Cardiac muscle cell (in vitro differentiated cells and primary cell): ENCODE results near the gene MOCS2. TPM values are rescaled to one million over a fixed set of nuclear protein-coding genes. Genes with fewer than 3 reads are reported as not detected.

Experiments
- DNase-seq, 2 donors: peaks; one replicate each; pipeline versions ENCODE4 v3.0.0 to v3.0.0-alpha.2; 2010 to 2017; ENCODE audit warnings: low read depth in 1 of 2, low spot score in 1 of 2
- H3K27ac ChIP-seq: fragments of 200-600 bp; sonication (generic); 2 replicates; pipeline ENCODE4 v1.5.1; 2016
- H3K27me3 ChIP-seq: fragments of 200-600 bp; sonication (generic); 2 replicates; pipeline ENCODE4 v1.6.0; 2016; ENCODE audit warnings: control low read depth
- H3K36me3 ChIP-seq: fragments of 200-600 bp; sonication (generic); 2 replicates; pipeline ENCODE4 v1.5.1; 2016; ENCODE audit warnings: control low read depth
- H3K4me1 ChIP-seq: fragments of 200-600 bp; sonication (generic); 2 replicates; pipeline ENCODE4 v1.8.1; 2017; ENCODE audit warnings: low read depth, mild to moderate bottlenecking, mixed run types
- H3K4me3 ChIP-seq: fragments of 200-600 bp; sonication (generic); 2 replicates; pipeline ENCODE4 v1.5.1; 2016; ENCODE audit warnings: mild to moderate bottlenecking
- H3K9me3 ChIP-seq: fragments of 200-600 bp; sonication (generic); 2 replicates; pipeline ENCODE4 v1.5.1; 2017; ENCODE audit warnings: low read depth, mild to moderate bottlenecking, control low read depth
- polyA plus RNA-seq: library from polyadenylated mRNA; unstranded; fragments of >200 nt; fragmentation: Nextera tagmentation; extraction: Ambion mirVana; gene quantifications from 2 replicates; pipeline ENCODE4 v1.2.1, GENCODE V29; 2016
- total RNA-seq: library from RNA; depleted of rRNA; stranded (reverse); fragments of >200 nt; gene quantifications from 2 replicates; pipeline ENCODE4 v1.2.3, GENCODE V29; 2016
- TF ChIP-seq, protein P1 (sequence below): IDR thresholded peaks from 2 replicates; pipeline ENCODE4 v1.5.1; 2012; ENCODE audit warnings: low read depth, mild to moderate bottlenecking, low read length

The MOCS2 gene
- total and polyA plus RNA-seq, 2 experiments from 2014 or later: 53.5 to 113 TPM

- no peaks in the 10 kb centered on the region for H3K27me3 ChIP-seq
- no peak overlapping the region for H3K27ac ChIP-seq
- H3K9me3 ChIP-seq: no peaks in the 10 kb centered on the region
- H3K4me3 ChIP-seq: no peak overlapping the region
- DNase-seq: peak in 1 of 2 donors; percentile 9
- H3K4me1 ChIP-seq: no peaks in the 10 kb centered on the region
- H3K36me3 ChIP-seq: no peaks in the 10 kb centered on the region
- TF ChIP-seq, protein P1, sequence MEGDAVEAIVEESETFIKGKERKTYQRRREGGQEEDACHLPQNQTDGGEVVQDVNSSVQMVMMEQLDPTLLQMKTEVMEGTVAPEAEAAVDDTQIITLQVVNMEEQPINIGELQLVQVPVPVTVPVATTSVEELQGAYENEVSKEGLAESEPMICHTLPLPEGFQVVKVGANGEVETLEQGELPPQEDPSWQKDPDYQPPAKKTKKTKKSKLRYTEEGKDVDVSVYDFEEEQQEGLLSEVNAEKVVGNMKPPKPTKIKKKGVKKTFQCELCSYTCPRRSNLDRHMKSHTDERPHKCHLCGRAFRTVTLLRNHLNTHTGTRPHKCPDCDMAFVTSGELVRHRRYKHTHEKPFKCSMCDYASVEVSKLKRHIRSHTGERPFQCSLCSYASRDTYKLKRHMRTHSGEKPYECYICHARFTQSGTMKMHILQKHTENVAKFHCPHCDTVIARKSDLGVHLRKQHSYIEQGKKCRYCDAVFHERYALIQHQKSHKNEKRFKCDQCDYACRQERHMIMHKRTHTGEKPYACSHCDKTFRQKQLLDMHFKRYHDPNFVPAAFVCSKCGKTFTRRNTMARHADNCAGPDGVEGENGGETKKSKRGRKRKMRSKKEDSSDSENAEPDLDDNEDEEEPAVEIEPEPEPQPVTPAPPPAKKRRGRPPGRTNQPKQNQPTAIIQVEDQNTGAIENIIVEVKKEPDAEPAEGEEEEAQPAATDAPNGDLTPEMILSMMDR: no peak
These were observed 21.9 kb downstream of the MOCS2 start for GRCh38 chr5:53087621-53088121.

- Histone ChIP-seq H3K4me1 (no peaks in the 10 kb centered on the region), H3K4me3 (no peak overlapping the region), H3K36me3 (no peaks in the 10 kb centered on the region), H3K9me3 (no peaks in the 10 kb centered on the region), H3K27me3 (no peaks in the 10 kb centered on the region), H3K27ac (no peak overlapping the region)
- no peak for DNase-seq
- TF ChIP-seq, protein P1: no peak
These were observed 22.4 kb downstream of the MOCS2 start for GRCh38 chr5:53087171-53087570.

DNA sequence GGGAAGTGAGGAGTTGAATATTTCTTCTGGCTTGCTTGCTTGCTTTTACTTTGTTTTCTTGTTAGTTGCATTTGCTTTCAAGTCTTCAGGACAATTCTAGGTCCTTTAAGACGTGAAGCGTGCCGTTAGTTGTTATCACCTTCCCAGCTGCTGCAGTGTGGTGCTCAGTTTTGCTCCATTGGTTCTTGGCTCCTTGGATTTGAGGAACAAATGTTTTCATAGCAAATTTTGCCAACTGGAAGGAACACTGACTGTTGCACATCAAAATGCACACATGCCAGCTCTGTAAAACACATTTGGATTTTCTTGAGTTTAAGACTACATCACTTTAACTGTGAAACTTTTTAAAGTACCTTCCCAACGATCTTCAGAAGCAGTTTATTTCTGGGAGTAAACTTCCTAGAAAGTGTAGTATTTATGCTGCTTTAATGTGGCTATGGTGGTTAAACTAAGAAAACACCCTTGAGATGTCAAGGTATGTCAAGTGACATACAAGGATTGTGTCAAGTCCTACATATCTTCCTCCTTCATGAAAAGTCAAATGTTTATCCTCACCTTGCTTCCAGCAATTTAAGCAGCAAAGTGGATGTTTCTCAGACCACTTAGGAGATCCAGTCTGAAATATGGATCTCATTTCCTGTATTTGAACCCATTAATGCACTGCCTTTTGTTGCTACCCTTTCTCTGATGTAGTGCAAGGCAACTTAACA is 24.9 kb downstream of the MOCS2 start:
- H3K36me3 ChIP-seq: no peaks in the 10 kb centered on the region
- H3K27ac ChIP-seq: no peak overlapping the region

DNA sequence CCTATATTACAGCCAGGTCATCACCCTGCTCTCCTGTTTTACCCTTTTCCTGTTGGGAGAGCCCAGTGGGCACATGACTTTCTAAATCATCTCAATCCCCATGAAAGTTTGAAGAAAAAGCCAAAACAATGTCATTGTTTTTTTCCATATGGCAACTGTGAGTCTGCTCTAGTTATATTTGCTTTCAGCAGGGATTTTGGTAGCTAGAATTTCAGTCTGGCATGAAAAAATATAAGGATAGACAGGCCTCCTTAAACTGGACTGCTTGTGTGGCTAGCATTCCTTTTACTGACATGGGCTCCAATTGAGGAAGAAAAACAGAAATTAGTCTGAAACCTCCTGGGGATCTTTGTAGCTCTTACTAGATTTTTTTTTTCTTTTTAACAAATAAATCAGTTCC is 25.6 kb downstream of the MOCS2 start:
- H3K36me3 ChIP-seq: no peaks in the 10 kb centered on the region
- TF ChIP-seq, protein P1: no peak
- no peak overlapping the region for H3K27ac ChIP-seq
- no peaks in the 10 kb centered on the region for H3K9me3 ChIP-seq
- no peaks in the 10 kb centered on the region for H3K4me1 ChIP-seq
- H3K4me3 ChIP-seq: no peak overlapping the region
- no peaks in the 10 kb centered on the region for H3K27me3 ChIP-seq
- no peak for DNase-seq

More for the DNA sequence above, 24.9 kb downstream of the MOCS2 start:
- Histone ChIP-seq H3K4me1 (no peaks in the 10 kb centered on the region), H3K9me3 (no peaks in the 10 kb centered on the region), H3K4me3 (no peak overlapping the region), H3K27me3 (no peaks in the 10 kb centered on the region)
- TF ChIP-seq, protein P1: no peak
- DNase-seq: no peak

DNA sequence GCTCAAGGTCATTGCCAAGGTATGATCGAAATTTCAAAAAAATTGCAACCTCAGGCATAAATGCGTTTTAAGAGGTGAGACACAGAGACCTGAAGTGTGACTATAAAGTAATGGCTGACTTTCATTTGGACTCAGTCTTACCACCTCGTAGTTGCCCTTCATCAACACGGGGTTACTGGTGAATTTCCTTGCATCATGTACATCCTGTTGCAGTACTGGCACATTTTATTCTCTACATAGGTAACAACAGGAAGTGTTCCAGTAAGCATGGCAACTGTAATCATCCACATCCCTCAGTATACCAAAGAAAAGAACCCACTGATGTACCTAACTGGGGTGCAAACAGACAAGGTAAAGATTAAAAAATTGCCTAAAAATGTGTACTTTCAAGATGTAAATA is 29.3 kb downstream of the MOCS2 start:
- Histone ChIP-seq H3K27ac (no peak overlapping the region), H3K4me1 (no peaks in the 10 kb centered on the region), H3K4me3 (no peak overlapping the region), H3K36me3 (no peaks in the 10 kb centered on the region), H3K9me3 (no peaks in the 10 kb centered on the region), H3K27me3 (no peaks in the 10 kb centered on the region)
- TF ChIP-seq, protein P1: no peak
- DNase-seq: no peak
